ENCODE data around the gene DNAI4.

Gene DNAI4

DNA sequence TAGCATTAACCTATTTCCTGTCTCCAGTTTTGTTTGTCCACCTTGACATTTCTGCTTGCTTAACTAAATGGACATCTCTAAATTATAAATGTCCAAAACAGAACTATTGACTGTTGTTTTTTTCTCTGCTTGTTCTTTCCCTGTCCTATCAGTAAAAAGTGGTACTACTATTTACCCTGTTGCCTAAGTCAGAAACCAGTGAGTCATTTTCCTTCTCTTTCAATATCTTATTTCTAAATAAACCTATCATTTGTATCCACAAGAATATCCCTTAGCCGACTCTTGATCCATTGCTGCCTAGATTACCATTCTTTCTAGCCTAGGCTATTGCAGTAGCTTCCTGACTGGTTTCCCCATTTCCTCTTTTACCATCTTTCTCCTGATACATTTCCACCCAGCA lies 22.6 kb upstream of the DNAI4 start:
- H3K36me3 ChIP-seq = peaks cover 4% of the 10 kb centered on the region; the same call in 1 of the 2 replicates

GRCh38 chr1:66945316-66945715 lies 20.7 kb upstream of the DNAI4 start:
- no peak for DNase-seq
- no peaks in the 10 kb centered on the region for H3K27me3 ChIP-seq
- H3K36me3 ChIP-seq = peaks cover 4% of the 10 kb centered on the region; the same call in 1 of the 2 replicates
- no peaks in the 10 kb centered on the region for H3K4me1 ChIP-seq
- H3K4me3 ChIP-seq (ENCODE audit: low read depth, low read length) = no peak overlapping the region
- H3K9me3 ChIP-seq = no peaks in the 10 kb centered on the region
- no peak for TF ChIP-seq CTCF (IDR thresholded peaks at IDR 0.05; ENCODE audit: low read depth, low read length)

More for the DNA sequence above, 22.6 kb upstream of the DNAI4 start:
- Histone ChIP-seq H3K27me3 (no peaks in the 10 kb centered on the region), H3K9me3 (no peaks in the 10 kb centered on the region), H3K4me3 (ENCODE audit: low read depth, low read length) (no peak overlapping the region), H3K4me1 (no peaks in the 10 kb centered on the region)
- no peak for DNase-seq
- no peak for TF ChIP-seq CTCF (IDR thresholded peaks at IDR 0.05; ENCODE audit: low read depth, low read length)

GRCh38 chr1:66944330-66945274 lies 19.9 kb upstream of the DNAI4 start:
- no peaks in the 10 kb centered on the region for H3K9me3 ChIP-seq
- peaks cover 4% of the 10 kb centered on the region; the same call in 1 of the 2 replicates for H3K36me3 ChIP-seq
- no peak for DNase-seq
- no peak overlapping the region for H3K4me3 ChIP-seq (ENCODE audit: low read depth, low read length)
- no peaks in the 10 kb centered on the region for H3K27me3 ChIP-seq
- no peak for TF ChIP-seq CTCF (IDR thresholded peaks at IDR 0.05; ENCODE audit: low read depth, low read length)
- no peaks in the 10 kb centered on the region for H3K4me1 ChIP-seq

- no peak for DNase-seq
- H3K36me3 ChIP-seq = peaks cover under 1% of the 10 kb centered on the region; the same call in 1 of the 2 replicates
- H3K27me3 ChIP-seq = no peaks in the 10 kb centered on the region
- no peaks in the 10 kb centered on the region for H3K9me3 ChIP-seq
- TF ChIP-seq CTCF (IDR thresholded peaks at IDR 0.05; ENCODE audit: low read depth, low read length) = no peak
- no peak overlapping the region for H3K4me3 ChIP-seq (ENCODE audit: low read depth, low read length)
- H3K4me1 ChIP-seq = no peaks in the 10 kb centered on the region
Observed at GRCh38 chr1:66943361-66943969, 18.8 kb upstream of the DNAI4 start.

- Histone ChIP-seq H3K27me3 (no peaks in the 10 kb centered on the region), H3K9me3 (no peaks in the 10 kb centered on the region), H3K4me1 (no peaks in the 10 kb centered on the region), H3K4me3 (ENCODE audit: low read depth, low read length) (no peak overlapping the region), H3K36me3 (no peaks in the 10 kb centered on the region)
- TF ChIP-seq CTCF (IDR thresholded peaks at IDR 0.05; ENCODE audit: low read depth, low read length) = no peak
- DNase-seq = no peak
Observed at GRCh38 chr1:66940981-66941380, 16.3 kb upstream of the DNAI4 start.

DNA sequence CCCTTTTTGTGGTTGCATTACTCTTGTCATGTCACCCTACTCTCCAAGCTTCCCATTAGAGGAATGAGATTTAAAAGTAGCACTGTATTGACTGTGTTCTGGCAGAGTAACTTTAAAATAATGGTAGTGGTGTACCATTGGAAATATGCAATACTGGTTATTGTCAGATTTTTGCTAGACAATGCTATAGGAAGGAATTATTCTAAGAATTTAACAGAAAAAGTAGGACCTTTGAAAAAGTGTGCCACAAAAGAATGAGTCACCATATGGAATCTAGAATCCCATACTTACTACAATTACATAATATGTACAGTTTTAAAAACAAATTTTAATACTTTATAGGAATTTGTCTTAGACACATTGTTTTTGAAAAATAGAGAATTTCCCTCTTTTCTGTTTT lies 14.0 kb upstream of the DNAI4 start:
- H3K9me3 ChIP-seq = no peaks in the 10 kb centered on the region
- no peak for TF ChIP-seq CTCF (IDR thresholded peaks at IDR 0.05; ENCODE audit: low read depth, low read length)
- H3K4me3 ChIP-seq (ENCODE audit: low read depth, low read length) = no peak overlapping the region
- no peak for DNase-seq
- no peaks in the 10 kb centered on the region for H3K36me3 ChIP-seq
- H3K27me3 ChIP-seq = no peaks in the 10 kb centered on the region
- no peaks in the 10 kb centered on the region for H3K4me1 ChIP-seq

Data from BE2C (cell line).